Stimulated activated effector memory CD8-positive, alpha-beta T cell treated with anti-CD3 and anti-CD28 coated beads, Interleukin-12 subunit alpha, Interleukin-12 subunit beta, amount 100 ng/mL, for 72 hours (primary cell): Measurements from ENCODE around the gene TTC28.
"Not testable (repeated sequence)": the region's sequence is repeated elsewhere in the genome, so short reads cannot be mapped to it uniquely, and the experiment has no call there.

ENCODE experiments used
- ATAC-seq: fragments of 150-1000 bp; cut with Tn5 transposase; 2 replicates; pipeline ENCODE4 v1.10.0; 2021
- DNase-seq, 2 donors: peaks; one replicate each; pipeline ENCODE4 v3.0.0; 2021 to 2022; ENCODE audit warnings: low spot score in 2 of 2
- H3K27ac Mint-ChIP-seq: one replicate; pipeline ENCODE4 v1.8.0; 2022; ENCODE audit warnings: mild to moderate bottlenecking, mixed read lengths
- H3K36me3 Mint-ChIP-seq: one replicate; pipeline ENCODE4 v1.8.0; 2022; ENCODE audit warnings: mild to moderate bottlenecking, mixed read lengths
- H3K4me1 Mint-ChIP-seq: one replicate; pipeline ENCODE4 v1.8.0; 2022; ENCODE audit warnings: mixed read lengths
- H3K4me3 Mint-ChIP-seq: one replicate; pipeline ENCODE4 v1.8.0; 2022; ENCODE audit warnings: mild to moderate bottlenecking, mixed read lengths
- H3K9me3 Mint-ChIP-seq: one replicate; pipeline ENCODE4 v1.8.0; 2022; ENCODE audit warnings: mixed read lengths

The TTC28 gene

DNA sequence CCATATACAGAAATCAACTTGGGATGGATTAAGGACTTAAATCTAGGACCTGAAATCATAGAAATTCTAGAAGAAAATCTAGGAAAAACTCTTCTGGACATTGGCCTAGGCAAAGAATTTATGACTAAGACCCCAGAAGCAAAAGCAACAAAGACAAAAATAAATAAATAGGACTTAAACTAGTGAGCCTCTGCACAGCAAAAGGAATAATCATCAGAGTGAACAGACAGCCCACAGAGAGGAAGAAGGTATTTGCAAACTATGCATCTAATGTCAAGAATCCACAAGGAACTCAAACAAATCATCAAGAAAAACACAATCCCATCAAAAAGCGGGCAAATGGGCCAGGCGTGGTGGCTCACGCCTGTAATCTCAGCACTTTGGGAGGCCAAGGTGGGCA lies 32.4 kb downstream of the TTC28 start:
- H3K4me3 Mint-ChIP-seq, result no peak overlapping the region
- no peaks in the 10 kb centered on the region for H3K36me3 Mint-ChIP-seq
- H3K9me3 Mint-ChIP-seq, result no peaks in the 10 kb centered on the region
- no peak overlapping the region for H3K27ac Mint-ChIP-seq
- H3K4me1 Mint-ChIP-seq, result no peaks in the 10 kb centered on the region
- ATAC-seq, result no peak
- DNase-seq, result no peak

DNA sequence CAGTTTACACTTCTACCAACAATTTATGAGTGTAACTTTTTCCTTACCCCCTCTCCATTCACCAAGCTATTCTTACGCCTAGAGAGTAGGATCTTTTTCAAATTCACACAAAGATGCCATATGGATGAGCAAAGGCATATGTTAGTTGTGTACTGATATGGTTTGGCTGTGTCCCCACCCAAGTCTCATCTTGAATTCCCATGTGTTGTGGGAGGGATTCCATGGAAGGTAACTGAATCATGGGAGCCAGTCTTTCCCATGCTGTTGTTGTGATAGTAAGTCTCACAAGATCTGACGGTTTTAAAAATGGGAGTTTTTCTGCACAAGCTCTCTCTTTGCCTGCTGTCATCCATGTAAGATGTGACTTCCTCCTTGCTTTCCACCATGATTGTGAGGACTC lies 40.3 kb downstream of the TTC28 start:
- H3K36me3 Mint-ChIP-seq, result no peaks in the 10 kb centered on the region
- no peak overlapping the region for H3K27ac Mint-ChIP-seq
- no peak overlapping the region for H3K4me3 Mint-ChIP-seq
- ATAC-seq (no peak), DNase-seq (no peak)
- H3K4me1 Mint-ChIP-seq, result no peaks in the 10 kb centered on the region
- no peaks in the 10 kb centered on the region for H3K9me3 Mint-ChIP-seq

DNA sequence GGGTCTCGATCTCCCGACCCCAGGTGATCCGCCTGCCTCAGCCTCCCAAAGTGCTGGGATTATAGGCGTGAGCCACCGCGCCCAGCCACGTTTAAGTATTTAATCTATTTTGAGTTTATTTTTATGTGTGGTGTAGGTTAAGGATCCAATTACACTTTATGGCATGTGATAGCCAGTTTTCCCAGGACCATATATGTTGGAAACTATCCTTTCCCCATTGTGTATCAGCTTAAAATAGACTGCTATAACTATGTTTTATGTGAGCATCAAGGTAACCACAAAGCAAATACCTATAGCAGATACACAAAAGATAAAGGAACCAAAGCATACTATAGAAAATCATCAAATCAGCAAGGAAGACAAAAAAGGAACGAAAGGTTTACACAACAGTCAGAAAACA lies 42.4 kb downstream of the TTC28 start:
- Mint-ChIP-seq H3K9me3 (no peaks in the 10 kb centered on the region), H3K4me3 (no peak overlapping the region), H3K4me1 (no peaks in the 10 kb centered on the region), H3K36me3 (no peaks in the 10 kb centered on the region), H3K27ac (no peak overlapping the region)
- DNase-seq (no peak), ATAC-seq (no peak)

DNA sequence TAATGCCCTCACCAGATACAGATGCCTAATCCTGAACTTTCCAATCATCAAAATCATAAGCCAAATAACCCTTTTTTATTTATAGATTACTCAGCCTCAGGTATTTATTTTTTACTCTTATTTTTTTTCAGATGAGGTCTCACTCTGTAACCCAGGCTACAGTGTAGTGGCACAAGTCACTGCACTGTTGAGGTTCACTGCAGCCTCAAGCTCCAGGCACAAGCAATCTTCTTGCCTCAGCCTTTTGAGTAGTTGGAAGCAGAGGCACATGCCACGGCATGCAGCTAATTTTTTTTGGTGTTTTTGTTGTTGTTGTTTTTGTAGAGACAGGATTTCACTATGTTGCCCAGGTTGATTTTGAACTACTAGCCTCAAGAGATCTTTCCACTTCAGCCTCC lies 49.5 kb downstream of the TTC28 start:
- Mint-ChIP-seq H3K4me1 (no peaks in the 10 kb centered on the region), H3K4me3 (no peak overlapping the region), H3K27ac (peak overlapping the region; percentile 24), H3K36me3 (no peaks in the 10 kb centered on the region), H3K9me3 (no peaks in the 10 kb centered on the region)
- DNase-seq, result no peak
- ATAC-seq, result no peak

DNA sequence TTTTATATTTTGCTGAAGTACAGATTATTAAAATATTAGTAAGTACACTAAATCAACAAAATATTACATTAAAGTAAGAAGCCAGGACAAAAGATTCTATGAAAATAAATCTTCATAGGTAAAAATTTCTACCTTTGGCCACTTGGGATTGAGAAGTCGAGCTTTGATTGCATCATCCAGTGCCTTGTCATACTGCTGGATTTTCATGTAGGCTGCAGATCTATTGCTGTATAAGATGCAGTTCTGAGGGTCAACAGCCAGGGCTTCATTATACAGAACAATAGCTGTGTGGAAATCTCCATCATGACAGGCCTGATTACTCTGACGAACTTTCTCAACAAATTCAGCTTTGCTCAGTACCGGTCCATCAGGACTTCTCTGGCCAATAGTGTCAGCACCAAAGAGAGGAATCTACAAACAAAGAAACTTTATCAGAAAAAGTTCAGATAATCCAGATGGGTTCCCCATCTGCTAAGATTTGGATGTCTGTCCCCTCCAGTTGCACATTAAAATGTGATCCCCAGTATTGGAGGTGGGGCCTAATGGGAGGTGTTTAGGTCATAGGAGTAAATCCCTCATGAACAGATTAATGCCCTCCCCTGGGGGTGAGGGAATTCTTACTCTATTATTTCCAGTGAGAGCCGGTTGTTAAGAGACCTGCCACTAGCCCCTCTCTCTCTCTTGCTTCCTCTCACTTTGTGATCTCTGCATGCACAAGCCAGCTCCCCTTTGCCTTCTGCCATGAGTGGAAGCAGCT lies 50.0 kb downstream of the TTC28 start:
- DNase-seq (no peak), ATAC-seq (no peak)
- Mint-ChIP-seq H3K4me3 (no peak overlapping the region), H3K27ac (peak overlapping the region; percentile 24), H3K9me3 (no peaks in the 10 kb centered on the region), H3K36me3 (no peaks in the 10 kb centered on the region), H3K4me1 (no peaks in the 10 kb centered on the region)

DNA sequence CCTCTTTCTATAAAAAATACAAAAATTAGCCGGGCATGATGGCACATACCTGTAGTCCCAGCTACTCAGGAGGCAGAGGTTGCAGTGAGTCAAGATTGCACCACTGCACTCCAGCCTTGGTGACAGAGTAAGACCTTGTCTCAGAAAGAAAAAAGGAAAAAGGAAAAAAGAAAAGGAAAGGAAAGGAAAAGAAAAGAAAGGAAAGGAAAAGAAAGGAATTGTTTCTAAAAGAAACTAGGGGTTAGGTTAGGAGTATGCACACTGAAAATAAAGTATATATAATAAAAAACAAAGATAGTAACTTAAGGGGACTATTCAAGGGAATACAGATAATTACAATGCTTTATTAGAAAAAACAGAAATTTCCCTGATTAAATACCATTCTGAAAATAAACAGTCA lies 50.9 kb downstream of the TTC28 start:
- no peak for ATAC-seq
- no peak for DNase-seq
- H3K36me3 Mint-ChIP-seq, result no peaks in the 10 kb centered on the region
- peak overlapping the region; percentile 37 for H3K27ac Mint-ChIP-seq
- H3K4me1 Mint-ChIP-seq, result no peaks in the 10 kb centered on the region
- H3K4me3 Mint-ChIP-seq, result no peak overlapping the region
- no peaks in the 10 kb centered on the region for H3K9me3 Mint-ChIP-seq

DNA sequence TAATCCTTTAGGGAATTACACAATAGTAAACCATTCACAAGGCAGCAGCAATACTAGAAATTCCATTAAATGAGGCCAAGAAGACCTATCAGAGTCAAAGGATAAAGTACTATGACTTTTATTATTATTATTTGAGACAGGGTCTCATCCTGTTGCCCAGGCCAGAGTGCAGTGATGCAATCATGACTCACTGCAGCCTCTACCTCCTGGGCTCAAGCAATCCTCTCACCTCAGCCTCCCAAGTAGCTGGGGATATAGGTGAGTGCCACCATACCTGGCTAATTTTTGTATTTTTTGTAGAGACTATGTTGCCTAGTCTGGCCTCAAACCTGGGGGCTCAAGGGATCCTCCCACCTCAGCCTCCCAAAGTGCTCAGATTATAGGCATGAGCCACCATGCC lies 51.8 kb downstream of the TTC28 start:
- no peak overlapping the region for H3K4me3 Mint-ChIP-seq
- H3K27ac Mint-ChIP-seq, result no peak overlapping the region
- no peak for ATAC-seq
- no peak for DNase-seq
- H3K9me3 Mint-ChIP-seq, result no peaks in the 10 kb centered on the region
- no peaks in the 10 kb centered on the region for H3K4me1 Mint-ChIP-seq
- H3K36me3 Mint-ChIP-seq, result no peaks in the 10 kb centered on the region

DNA sequence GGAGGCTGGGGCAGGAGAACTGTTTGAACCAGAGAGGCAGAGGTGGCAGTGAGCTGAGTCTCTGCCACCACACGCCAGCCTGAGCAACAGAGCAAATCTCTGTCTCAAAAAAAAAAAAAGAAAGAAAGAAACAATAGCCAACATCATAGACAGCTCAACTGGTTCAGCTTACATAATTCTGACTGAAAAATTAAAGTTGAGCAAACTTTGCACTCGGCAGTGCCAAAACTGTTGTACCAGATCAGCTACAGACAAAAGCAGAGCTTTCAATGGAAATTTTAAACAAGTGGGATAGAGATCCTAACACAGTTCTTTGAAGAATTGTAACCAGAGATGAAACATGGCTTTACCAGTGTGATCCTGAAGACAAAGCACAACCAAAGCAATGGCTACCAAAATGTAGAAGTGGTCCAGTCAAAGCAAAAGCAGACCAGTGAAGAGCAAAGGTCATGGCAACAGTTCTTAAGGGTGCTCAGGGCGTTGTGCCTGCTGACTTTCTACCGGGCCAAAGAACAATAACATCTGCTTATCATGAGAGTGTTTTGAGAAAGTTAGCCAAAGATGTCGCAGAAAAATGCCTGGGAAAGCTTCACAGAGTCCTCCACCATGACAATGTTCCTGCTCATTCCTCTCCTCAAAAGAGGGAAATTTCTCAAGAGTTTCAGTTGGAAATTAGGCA lies 59.3 kb downstream of the TTC28 start:
- Mint-ChIP-seq H3K4me3 (no peak overlapping the region), H3K27ac (no peak overlapping the region), H3K9me3 (no peaks in the 10 kb centered on the region), H3K36me3 (no peaks in the 10 kb centered on the region), H3K4me1 (no peaks in the 10 kb centered on the region)
- no peak for DNase-seq
- ATAC-seq, result no peak

DNA sequence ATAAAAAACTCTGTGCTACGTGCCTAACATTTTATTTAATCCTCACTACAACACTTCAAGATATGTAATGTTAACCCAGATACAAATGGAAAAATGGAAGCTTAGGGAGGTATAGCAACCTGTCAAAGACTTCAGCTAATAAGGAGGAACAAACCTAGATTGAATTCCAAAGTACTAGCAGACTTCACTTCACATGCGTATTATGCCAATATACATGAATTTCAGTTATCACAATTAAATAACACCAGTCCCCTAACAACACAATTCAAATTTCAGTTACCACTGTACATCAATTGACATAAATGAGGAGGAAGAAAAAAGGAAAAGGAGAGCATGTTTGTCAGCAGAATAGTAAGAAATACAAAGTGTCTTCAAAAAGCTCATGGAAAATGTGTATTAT lies 60.4 kb downstream of the TTC28 start:
- ATAC-seq (no peak), DNase-seq (no peak)
- Mint-ChIP-seq H3K4me1 (no peaks in the 10 kb centered on the region), H3K9me3 (no peaks in the 10 kb centered on the region), H3K27ac (no peak overlapping the region), H3K4me3 (no peak overlapping the region), H3K36me3 (no peaks in the 10 kb centered on the region)

DNA sequence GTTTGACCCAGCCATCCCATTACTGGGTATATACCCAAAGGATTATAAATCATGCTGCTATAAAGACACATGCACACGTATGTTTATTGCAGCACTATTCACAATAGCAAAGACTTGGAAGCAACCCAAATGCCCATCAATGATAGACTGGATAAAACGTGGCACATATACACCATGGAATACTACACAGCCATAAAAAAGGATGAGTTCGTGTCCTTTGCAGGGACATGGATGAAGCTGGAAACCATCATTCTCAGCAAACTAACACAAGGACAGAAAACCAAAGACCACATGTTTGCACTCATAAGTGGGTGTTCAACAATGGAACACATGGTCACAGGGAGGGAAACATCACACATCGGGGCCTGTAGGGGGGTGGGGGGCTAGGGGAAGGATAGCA lies 64.2 kb downstream of the TTC28 start:
- H3K9me3 Mint-ChIP-seq, H3K27ac Mint-ChIP-seq, DNase-seq, H3K36me3 Mint-ChIP-seq, ATAC-seq, H3K4me1 Mint-ChIP-seq, H3K4me3 Mint-ChIP-seq: not testable (repeated sequence)

DNA sequence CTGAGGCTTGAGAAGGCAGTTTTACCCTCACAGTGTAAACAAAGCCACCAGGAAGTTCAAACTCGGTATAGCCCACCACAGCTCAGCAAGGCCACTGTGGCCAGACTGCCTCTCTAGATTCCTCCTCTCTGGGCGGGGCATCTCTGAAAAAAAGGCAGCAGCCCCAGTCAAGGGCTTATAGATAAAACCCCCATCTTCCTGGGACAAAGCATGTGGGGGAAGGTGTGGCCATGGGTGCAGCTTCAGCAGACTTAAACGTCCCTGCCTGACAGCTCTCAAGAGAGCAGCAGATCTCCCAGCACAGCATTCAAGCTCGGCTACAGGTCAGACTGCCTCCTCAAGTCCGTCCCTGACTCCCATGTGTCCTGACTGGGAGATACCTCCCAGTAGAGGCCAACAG lies 69.7 kb downstream of the TTC28 start:
- DNase-seq (no peak), ATAC-seq (no peak)
- Mint-ChIP-seq H3K4me1 (no peaks in the 10 kb centered on the region), H3K4me3 (no peak overlapping the region), H3K36me3 (no peaks in the 10 kb centered on the region), H3K27ac (no peak overlapping the region), H3K9me3 (no peaks in the 10 kb centered on the region)

DNA sequence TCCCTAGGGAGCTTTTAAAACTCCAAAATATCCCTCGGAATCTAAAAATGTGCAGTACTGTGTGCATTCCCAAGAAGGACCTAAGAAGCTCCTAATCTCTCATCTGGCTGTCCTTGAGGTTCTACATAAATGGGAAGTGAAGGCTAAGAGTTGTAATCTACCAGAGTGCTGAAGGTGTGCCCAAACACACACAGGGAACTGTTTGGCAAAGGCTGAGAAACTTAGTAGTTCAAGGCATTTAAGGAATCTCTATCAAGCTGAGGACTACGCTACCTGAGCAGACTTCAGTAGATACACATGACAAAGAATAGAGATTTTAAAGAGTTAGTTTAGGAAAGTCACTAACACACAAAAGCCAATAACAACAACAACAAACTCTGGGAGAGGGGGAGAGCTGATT lies 71.1 kb downstream of the TTC28 start:
- no peak overlapping the region for H3K4me3 Mint-ChIP-seq
- no peaks in the 10 kb centered on the region for H3K4me1 Mint-ChIP-seq
- DNase-seq (no peak), ATAC-seq (no peak)
- H3K9me3 Mint-ChIP-seq, result no peaks in the 10 kb centered on the region
- no peak overlapping the region for H3K27ac Mint-ChIP-seq
- H3K36me3 Mint-ChIP-seq, result no peaks in the 10 kb centered on the region

DNA sequence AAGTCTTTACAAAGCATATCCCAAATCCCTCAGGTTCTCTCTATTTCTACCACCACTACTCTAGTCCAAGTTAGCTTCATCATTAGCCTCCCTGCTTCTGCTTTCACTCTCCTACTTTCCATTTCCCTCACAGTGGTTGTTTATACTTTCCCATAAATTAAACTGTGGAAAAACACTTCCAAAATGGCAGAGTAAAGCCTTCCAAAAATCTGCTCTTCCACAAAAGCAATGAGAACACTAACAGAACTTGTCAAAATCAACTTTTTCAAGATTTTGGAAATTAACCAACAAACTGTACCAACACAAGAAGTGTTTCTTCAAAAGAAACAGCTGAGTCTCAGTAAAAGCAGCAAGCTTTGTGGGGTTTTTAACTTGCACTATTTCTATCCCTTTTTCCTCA lies 71.8 kb downstream of the TTC28 start:
- H3K4me1 Mint-ChIP-seq, result no peaks in the 10 kb centered on the region
- no peak overlapping the region for H3K4me3 Mint-ChIP-seq
- ATAC-seq (no peak), DNase-seq (no peak)
- H3K9me3 Mint-ChIP-seq, result no peaks in the 10 kb centered on the region
- no peak overlapping the region for H3K27ac Mint-ChIP-seq
- H3K36me3 Mint-ChIP-seq, result no peaks in the 10 kb centered on the region

DNA sequence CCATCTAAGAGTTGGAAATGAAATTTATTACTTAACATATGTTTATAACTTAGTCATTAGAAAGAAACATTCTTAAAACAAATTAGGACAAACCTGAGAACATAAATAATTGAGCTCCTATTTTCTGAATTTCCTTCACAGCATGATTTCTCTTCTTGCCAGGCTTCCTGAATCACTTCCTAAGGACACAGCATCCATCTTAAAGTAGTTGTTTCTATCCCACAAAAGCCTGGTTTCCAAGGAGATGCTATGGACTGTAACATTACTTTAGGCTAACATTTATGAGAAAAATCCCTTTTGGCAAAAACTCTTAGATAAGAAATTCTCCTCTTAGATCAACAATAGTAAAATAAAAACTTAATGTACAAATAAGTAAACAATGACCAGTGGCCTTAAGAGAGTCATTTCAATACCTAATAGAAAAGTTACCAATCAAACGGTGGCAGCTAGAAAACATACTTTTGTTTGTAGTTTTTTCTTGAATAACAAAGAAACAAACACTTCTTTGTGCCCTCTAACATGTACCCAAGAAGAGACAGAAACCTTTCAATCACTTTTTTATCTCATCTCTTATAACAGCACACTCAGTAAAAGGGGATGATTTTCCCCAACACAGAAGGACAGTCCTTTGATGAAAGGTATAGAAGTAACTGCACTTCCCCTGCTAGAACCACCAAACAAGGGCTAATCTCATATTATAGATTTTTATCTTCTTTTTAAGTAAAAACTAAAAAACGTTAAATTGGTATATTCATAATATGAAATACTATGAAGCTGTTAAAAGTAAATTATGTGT lies 74.5 kb downstream of the TTC28 start:
- no peak for DNase-seq
- no peaks in the 10 kb centered on the region for H3K4me1 Mint-ChIP-seq
- H3K4me3 Mint-ChIP-seq, result no peak overlapping the region
- no peaks in the 10 kb centered on the region for H3K36me3 Mint-ChIP-seq
- no peak for ATAC-seq
- H3K9me3 Mint-ChIP-seq, result no peaks in the 10 kb centered on the region
- H3K27ac Mint-ChIP-seq, result no peak overlapping the region

DNA sequence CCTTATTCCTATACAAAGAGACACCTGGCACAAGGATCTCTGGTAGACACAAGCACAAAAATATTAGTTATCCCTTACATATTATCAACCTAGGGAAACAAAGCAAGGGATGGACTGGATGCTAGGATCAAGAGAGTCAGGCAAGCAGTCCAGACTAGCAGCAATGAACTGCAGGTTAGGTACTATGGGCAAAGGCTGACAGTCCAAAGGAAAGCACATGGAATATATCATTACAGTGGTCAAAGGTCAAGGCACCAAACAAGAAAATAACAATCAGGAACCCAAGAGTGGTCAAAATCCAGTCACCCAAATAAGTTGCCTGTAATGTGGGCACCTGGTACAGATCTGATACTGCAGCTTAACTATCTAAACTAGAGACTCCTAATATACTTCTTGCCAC lies 77.7 kb downstream of the TTC28 start:
- Mint-ChIP-seq H3K36me3 (no peaks in the 10 kb centered on the region), H3K4me3 (no peak overlapping the region)

More for the DNA sequence above, 77.7 kb downstream of the TTC28 start:
- no peak overlapping the region for H3K27ac Mint-ChIP-seq
- no peaks in the 10 kb centered on the region for H3K9me3 Mint-ChIP-seq
- DNase-seq, result no peak
- no peak for ATAC-seq
- no peaks in the 10 kb centered on the region for H3K4me1 Mint-ChIP-seq
